Rectal smooth muscle tissue (tissue), 1 donor: ENCODE data around the gene TNFRSF8.

ENCODE experiments used
- H3K27ac ChIP-seq: one replicate; pipeline ENCODE4 v1.7.0; 2013; ENCODE audit warnings: low read depth, low read length, inconsistent platforms
- H3K27me3 ChIP-seq: one replicate; pipeline ENCODE4 v1.7.0; 2013; ENCODE audit warnings: low read length; ENCODE audit not compliant: control insufficient read depth, insufficient read depth
- H3K36me3 ChIP-seq: one replicate; pipeline ENCODE4 v1.7.0; 2013; ENCODE audit warnings: low read length; ENCODE audit not compliant: control insufficient read depth, insufficient read depth
- H3K4me1 ChIP-seq: one replicate; pipeline ENCODE4 v1.7.0; 2013; ENCODE audit warnings: low read length; ENCODE audit not compliant: control insufficient read depth, insufficient read depth
- H3K4me3 ChIP-seq: one replicate; pipeline ENCODE4 v1.7.0; 2013; ENCODE audit warnings: low read length
- H3K9ac ChIP-seq: one replicate; pipeline ENCODE4 v1.7.0; 2013; ENCODE audit warnings: low read length

The TNFRSF8 gene

DNA sequence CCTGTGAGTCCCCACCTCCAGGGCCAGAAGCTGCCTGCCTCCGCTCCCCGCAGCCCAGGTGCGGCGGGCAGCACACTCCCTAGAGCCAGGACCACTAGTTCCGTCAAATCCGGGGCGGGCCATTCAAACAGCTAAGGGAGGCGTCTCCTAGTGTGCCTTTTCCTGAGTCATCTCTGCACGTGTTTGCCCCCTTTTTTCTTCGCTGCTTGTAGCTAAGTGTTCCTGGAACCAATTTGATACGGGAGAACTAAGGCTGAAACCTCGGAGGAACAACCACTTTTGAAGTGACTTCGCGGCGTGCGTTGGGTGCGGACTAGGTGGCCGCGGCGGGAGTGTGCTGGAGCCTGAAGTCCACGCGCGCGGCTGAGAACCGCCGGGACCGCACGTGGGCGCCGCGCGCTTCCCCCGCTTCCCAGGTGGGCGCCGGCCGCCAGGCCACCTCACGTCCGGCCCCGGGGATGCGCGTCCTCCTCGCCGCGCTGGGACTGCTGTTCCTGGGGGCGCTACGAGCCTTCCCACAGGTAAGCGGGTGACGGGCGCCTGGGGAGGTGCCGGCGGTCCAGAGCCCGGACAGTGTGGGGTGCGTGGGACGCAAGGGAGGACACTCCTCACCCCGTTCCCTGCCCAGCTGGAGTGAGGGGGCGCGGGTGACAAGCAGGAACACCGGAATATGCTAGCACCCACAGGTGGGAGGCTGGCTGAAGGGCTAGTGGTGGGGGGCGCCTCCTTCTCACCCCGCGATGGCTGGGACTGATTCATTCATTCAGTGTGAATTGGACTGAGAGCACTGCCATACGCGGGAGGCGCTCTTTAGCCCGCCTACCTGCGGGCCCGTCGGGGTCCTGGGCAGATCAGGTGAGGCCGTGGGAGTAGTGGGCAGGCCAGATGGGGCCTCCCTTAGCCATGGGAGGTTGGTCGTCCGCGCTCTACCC lies at the start of gene TNFRSF8:
TSS of gene TNFRSF8 (plus strand) at position 163 of the 932 bp plus-strand sequence. CDS start at position 459, 296 bp downstream.
- H3K9ac ChIP-seq: no peak within 1 kb of the TSS
- peak within 1 kb of the TSS; percentile 15 for H3K4me3 ChIP-seq
- no peak within 1 kb of the TSS for H3K27ac ChIP-seq
- no peaks in the 10 kb centered on the region for H3K4me1 ChIP-seq
- no peaks in the 10 kb centered on the region for H3K36me3 ChIP-seq
- peaks cover 26% of the 10 kb centered on the region for H3K27me3 ChIP-seq

DNA sequence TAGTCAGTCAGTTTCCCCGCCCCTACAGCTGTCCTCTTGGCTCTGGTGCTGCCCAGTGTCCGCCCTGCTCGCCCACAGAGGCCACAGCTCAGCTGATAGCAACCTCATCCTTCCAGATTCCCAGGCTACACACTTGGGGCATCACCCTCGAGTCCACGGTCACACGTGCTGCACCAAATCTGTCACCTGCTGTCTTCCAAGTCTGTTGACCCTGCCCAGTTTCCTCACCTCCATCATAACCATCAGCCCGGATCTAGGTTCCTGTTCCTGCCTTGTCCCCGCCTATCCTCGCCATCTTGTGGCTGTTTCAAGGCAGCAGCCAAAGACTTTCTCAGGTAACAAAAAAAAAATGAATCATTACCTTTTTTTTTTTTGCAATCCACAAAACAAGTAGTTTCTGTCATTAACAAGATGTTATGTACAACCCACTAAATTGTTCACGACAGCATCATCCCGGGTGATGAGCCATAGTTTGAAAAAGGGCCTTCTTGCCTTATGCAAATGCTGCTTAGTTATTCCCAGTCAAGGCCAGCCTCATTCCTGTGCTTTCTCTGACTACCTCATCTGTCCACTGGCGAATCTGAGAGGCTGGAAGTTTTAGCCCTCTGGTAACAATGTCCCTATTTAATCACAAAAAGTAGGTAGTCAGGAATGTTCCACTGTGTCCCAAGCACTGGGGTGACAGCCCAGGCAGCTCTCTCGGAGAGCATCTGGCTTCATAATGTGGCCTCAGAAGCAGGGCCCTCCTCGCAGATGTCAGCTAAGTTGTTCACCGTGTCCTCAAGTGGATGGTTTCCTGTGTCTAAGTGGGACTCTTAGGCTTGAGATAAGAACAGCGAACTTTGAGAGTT lies 48.7 kb upstream of the TNFRSF8 start:
- H3K36me3 ChIP-seq: peaks cover 20% of the 10 kb centered on the region
- H3K27ac ChIP-seq: no peak overlapping the region
- H3K4me3 ChIP-seq: no peak overlapping the region
- H3K9ac ChIP-seq: no peak overlapping the region
- no peaks in the 10 kb centered on the region for H3K4me1 ChIP-seq
- H3K27me3 ChIP-seq: no peaks in the 10 kb centered on the region

DNA sequence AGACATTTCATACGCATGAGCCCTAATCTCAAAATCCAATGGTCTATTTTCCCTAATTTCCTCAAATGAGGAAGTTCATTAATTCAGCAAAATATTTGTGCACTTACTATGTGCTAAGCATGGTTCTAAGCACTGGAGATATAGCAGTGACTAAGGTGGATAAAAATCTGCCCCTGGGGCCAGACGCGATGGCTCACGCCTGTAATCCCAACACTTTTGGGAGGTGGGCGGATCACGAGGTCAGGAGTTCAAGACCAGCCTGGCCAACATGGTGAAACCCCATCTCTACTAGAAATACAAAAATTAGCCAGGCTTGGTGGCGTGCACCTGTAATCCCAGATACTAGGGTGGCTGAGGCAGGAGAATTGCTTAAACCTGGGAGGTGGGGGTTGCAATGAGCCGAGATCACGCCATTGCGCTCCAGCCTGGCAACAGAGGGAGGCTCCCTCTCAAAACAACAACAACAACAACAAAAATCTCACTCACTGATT lies 48.1 kb upstream of the TNFRSF8 start:
- Histone ChIP-seq H3K27me3 (no peaks in the 10 kb centered on the region), H3K36me3 (peaks cover 19% of the 10 kb centered on the region), H3K27ac (no peak overlapping the region), H3K9ac (no peak overlapping the region), H3K4me1 (no peaks in the 10 kb centered on the region), H3K4me3 (no peak overlapping the region)

DNA sequence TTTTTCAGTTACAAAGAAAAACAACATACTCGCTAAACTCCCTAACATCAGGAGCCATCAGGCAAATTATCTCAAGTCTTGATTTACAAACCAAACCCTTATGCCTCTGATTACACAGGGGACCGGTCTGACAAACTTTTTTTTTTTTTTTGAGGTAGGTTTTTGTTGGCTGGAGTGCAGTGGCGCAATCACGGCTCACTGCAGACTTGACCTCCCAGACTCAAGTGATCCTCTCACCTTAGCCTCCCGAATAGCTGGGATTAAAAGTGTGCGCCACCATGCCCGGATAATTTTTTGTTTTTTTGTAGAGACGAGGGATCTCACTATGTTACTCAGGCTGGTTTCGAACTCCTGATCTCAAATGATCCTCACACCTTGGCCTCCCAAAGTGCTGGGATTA lies 47.6 kb upstream of the TNFRSF8 start:
- H3K4me1 ChIP-seq: no peaks in the 10 kb centered on the region
- no peak overlapping the region for H3K27ac ChIP-seq

DNA sequence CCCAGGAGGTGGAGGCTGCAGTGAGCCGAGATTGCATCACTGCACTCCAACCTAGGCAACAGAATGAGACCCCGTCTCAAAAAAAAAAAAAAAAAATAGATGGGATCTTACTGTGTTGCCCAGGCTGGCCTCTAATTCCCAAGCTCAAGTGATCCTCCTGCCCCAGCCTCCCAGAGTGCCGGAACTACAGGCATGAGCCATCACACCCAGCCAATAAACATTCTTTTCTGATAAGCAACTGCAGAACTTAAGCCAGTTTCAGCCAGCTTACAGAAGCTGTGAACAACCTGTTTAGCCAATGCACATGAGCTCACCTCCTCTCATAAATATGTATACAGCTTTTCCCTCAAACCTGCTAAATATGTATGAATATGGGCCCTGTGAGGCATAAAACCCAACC lies 46.9 kb upstream of the TNFRSF8 start:
- H3K36me3 ChIP-seq: peaks cover 11% of the 10 kb centered on the region
- H3K9ac ChIP-seq: no peak overlapping the region
- no peaks in the 10 kb centered on the region for H3K27me3 ChIP-seq
- H3K27ac ChIP-seq: no peak overlapping the region
- no peak overlapping the region for H3K4me3 ChIP-seq
- H3K4me1 ChIP-seq: no peaks in the 10 kb centered on the region

More for the DNA sequence above, 47.6 kb upstream of the TNFRSF8 start:
- Histone ChIP-seq H3K9ac (no peak overlapping the region), H3K27me3 (no peaks in the 10 kb centered on the region), H3K4me3 (no peak overlapping the region), H3K36me3 (peaks cover 14% of the 10 kb centered on the region)

DNA sequence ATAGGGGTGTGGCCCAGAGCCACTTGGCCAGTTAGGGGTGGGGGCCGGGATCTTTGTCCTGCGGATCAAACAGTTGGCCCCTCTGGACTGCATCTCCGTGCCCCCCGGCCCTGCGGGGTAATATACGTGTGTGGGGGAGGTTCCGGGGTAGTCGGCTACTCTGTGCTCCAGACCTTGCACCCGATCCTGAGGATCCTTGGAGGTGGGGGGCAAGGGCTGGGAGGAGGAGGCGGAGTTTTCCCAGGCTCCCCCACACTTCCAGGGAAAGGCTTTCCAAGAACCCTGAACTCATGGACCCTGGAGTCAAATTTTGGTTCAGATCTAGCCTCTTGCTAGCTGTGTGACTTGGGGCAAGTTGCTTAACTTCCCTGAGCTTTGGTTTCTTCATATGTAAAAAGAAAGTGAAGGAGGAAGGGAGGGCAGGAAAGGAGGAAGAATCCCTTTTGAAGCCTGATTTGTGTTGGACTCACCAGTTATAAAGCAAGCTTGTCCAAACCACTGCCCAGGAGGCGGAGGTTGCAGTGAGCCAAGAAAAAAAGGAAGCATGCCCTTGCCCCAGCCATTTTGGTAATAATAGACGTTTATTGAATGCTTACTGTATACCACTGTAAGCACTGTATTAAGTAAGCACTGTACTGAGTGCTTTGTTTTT lies 43.1 kb upstream of the TNFRSF8 start:
- peak overlapping the region; percentile 95 for H3K4me3 ChIP-seq
- H3K36me3 ChIP-seq: peaks cover 12% of the 10 kb centered on the region
- peak overlapping the region; percentile 49 for H3K27ac ChIP-seq
- H3K27me3 ChIP-seq: no peaks in the 10 kb centered on the region
- peak overlapping the region; percentile 7 for H3K9ac ChIP-seq
- no peaks in the 10 kb centered on the region for H3K4me1 ChIP-seq

DNA sequence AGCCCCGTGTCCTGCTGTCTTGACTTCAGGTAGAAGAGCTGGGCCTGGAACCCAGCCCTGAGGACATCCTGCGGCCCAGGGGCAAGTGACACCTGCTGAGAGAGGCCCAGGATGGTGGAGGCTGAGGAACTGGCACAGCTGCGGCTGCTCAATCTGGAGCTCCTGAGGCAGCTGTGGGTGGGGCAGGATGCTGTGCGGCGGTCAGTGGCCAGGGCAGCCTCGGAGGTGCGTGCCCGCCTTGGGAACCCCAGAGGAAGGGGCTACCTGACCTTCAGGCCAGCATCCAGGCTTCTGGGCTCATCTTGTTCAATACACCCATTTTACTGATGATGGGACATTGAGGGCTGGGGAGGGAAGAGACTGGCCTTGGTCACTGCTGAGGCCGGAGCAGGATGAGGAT lies 41.5 kb upstream of the TNFRSF8 start:
- peaks cover 18% of the 10 kb centered on the region for H3K36me3 ChIP-seq
- H3K9ac ChIP-seq: no peak overlapping the region
- no peak overlapping the region for H3K27ac ChIP-seq
- no peaks in the 10 kb centered on the region for H3K27me3 ChIP-seq
- H3K4me3 ChIP-seq: no peak overlapping the region
- H3K4me1 ChIP-seq: no peaks in the 10 kb centered on the region

DNA sequence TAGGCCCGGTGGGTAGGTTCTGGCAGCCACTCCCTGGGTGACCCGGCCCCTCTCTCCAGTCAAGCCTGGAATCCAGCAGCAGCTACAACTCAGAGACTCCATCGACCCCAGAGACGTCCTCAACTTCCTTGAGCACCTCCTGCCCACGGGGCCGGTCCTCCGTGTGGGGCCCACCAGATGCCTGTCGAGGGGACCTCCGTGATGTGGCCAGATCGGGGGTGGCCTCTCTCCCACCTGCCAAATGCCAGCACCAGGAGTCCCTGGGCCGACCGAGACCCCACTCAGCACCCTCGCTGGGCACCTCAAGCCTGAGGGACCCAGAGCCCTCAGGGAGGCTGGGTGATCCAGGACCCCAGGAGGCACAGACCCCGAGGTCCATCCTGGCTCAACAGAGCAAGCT lies 41.1 kb upstream of the TNFRSF8 start:
- no peak overlapping the region for H3K4me3 ChIP-seq
- H3K27me3 ChIP-seq: no peaks in the 10 kb centered on the region
- H3K27ac ChIP-seq: no peak overlapping the region
- no peak overlapping the region for H3K9ac ChIP-seq
- H3K4me1 ChIP-seq: no peaks in the 10 kb centered on the region
- peaks cover 21% of the 10 kb centered on the region for H3K36me3 ChIP-seq

DNA sequence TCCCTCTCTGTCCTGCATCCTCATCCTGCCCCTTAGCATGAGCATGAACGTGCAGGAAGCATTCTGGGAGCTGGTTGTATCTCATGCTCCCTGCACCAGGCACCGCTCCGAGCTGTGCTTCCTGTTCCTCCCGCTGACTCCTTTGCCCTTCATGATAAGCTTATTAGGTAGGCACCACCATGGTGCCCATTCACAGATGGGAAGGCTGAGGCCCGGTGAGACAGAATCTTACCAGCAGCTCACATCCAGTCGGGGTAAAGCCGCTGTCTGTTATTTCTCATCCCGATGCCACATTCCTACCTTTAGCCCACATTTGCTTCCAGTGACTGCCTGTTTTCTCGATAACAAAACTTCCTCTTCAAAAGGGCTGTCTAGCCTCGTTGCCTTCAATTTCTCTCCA lies 36.5 kb upstream of the TNFRSF8 start:
- peaks cover 27% of the 10 kb centered on the region for H3K36me3 ChIP-seq

DNA sequence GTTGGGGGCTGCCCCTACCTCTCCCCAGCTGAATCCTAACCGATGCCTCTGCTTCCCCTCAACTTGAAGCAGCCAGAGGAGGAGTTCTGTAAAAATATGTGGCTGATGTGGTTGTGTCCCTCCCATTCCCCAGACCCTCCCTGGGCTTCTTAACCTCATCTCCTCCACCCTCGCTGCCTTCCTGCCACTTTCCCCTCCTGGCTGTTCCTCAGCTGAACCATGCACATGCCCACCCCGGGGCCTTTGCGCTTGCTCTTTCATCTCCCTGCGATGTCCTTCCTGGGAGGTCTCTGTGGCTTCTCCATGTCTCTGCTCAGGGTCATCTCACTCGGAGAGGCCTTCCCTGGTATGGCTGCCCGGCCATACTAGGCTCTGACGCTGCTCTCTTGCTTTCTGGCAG lies 34.9 kb upstream of the TNFRSF8 start:
- H3K27ac ChIP-seq: no peak overlapping the region
- no peak overlapping the region for H3K4me3 ChIP-seq
- H3K4me1 ChIP-seq: no peaks in the 10 kb centered on the region
- peaks cover 18% of the 10 kb centered on the region for H3K36me3 ChIP-seq
- no peak overlapping the region for H3K9ac ChIP-seq
- H3K27me3 ChIP-seq: no peaks in the 10 kb centered on the region

More for the DNA sequence above, 36.5 kb upstream of the TNFRSF8 start:
- Histone ChIP-seq H3K4me1 (no peaks in the 10 kb centered on the region), H3K9ac (no peak overlapping the region), H3K27me3 (no peaks in the 10 kb centered on the region), H3K4me3 (no peak overlapping the region), H3K27ac (no peak overlapping the region)

DNA sequence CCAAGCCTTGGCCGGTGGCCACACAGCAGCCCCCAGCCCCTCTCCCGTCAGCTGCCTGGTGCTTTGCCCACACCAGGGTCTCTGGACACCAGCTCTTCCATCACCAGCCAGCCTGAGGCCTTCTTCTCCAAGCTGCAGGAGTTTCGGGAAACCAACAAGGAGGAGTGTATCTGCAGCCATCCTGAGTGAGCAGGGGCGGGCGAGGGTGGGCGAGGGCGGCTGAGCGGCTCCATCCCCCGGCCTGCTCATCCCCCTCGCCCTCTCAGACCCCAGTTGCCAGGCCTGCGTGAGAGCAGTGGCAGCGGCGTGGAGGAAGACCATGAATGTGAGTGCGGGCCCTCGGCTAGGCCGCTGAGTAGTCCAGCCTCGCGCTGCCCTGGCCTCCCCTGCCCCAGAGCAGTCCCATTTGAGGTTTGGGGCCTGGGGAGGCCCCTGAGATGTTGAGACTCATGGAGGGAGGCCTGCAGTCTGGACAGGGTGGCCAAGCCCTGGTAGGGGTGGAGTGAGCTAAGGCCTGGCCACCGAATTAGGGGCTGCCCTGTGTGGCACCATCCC lies 34.1 kb upstream of the TNFRSF8 start:
- Histone ChIP-seq H3K27me3 (no peaks in the 10 kb centered on the region), H3K4me1 (no peaks in the 10 kb centered on the region), H3K9ac (no peak overlapping the region)

More for the DNA sequence above, 34.1 kb upstream of the TNFRSF8 start:
- Histone ChIP-seq H3K27ac (no peak overlapping the region), H3K4me3 (no peak overlapping the region), H3K36me3 (peaks cover 17% of the 10 kb centered on the region)
